Measurements from ENCODE around the gene NFATC3.

The NFATC3 gene

GRCh38 chr16:68085259-68086071, at the start of gene NFATC3:
NFATC3 (plus strand) TSS chr16:68085370; CDS start chr16:68085682, 312 bp downstream.
- TF ChIP-seq CTCF (IDR thresholded peaks at IDR 0.05; ENCODE audit: extremely low read depth, insufficient read depth, missing control alignments), result no peak
- peak; percentile 97 for DNase-seq (ENCODE audit: low spot score)
- in situ Hi-C loops (cut with MboI; ENCODE audit: low pct_unique_long_range_greater_than_20kb, low sequenced_read_pairs, unreplicated experiment), result no loop called here

- TF ChIP-seq CTCF (IDR thresholded peaks at IDR 0.05; ENCODE audit: extremely low read depth, insufficient read depth, missing control alignments), result no peak
- in situ Hi-C loops (cut with MboI; ENCODE audit: low pct_unique_long_range_greater_than_20kb, low sequenced_read_pairs, unreplicated experiment), result no loop called here
- DNase-seq (ENCODE audit: low spot score), result no peak
These were observed 47.2 kb upstream of the NFATC3 start for GRCh38 chr16:68037841-68038597.

- peak; percentile 87 for TF ChIP-seq CTCF (IDR thresholded peaks at IDR 0.05; ENCODE audit: extremely low read depth, insufficient read depth, missing control alignments)
- in situ Hi-C loops (cut with MboI; ENCODE audit: low pct_unique_long_range_greater_than_20kb, low sequenced_read_pairs, unreplicated experiment), result no loop called here
- DNase-seq (ENCODE audit: low spot score), result peak; percentile 82
These were observed 44.5 kb upstream of the NFATC3 start for GRCh38 chr16:68040506-68041288.

GRCh38 chr16:68041783-68042182, 43.4 kb upstream of the NFATC3 start:
- in situ Hi-C loops (cut with MboI; ENCODE audit: low pct_unique_long_range_greater_than_20kb, low sequenced_read_pairs, unreplicated experiment), result no loop called here
- no peak for TF ChIP-seq CTCF (IDR thresholded peaks at IDR 0.05; ENCODE audit: extremely low read depth, insufficient read depth, missing control alignments)
- DNase-seq (ENCODE audit: low spot score), result no peak

GRCh38 chr16:68046106-68046505, 39.1 kb upstream of the NFATC3 start:
- no peak for DNase-seq (ENCODE audit: low spot score)
- in situ Hi-C loops (cut with MboI; ENCODE audit: low pct_unique_long_range_greater_than_20kb, low sequenced_read_pairs, unreplicated experiment), result no loop called here
- no peak for TF ChIP-seq CTCF (IDR thresholded peaks at IDR 0.05; ENCODE audit: extremely low read depth, insufficient read depth, missing control alignments)

GRCh38 chr16:68047987-68048386, 37.2 kb upstream of the NFATC3 start:
- TF ChIP-seq CTCF (IDR thresholded peaks at IDR 0.05; ENCODE audit: extremely low read depth, insufficient read depth, missing control alignments), result no peak
- in situ Hi-C loops (cut with MboI; ENCODE audit: low pct_unique_long_range_greater_than_20kb, low sequenced_read_pairs, unreplicated experiment), result no loop called here
- DNase-seq (ENCODE audit: low spot score), result no peak
